Vagina (tissue), 2 donors: ENCODE results near the gene AOC3. TPM values are rescaled to one million over a fixed set of nuclear protein-coding genes. Genes with fewer than 3 reads are reported as not detected.

Experiments used
- DNase-seq, 2 donors: peaks; one replicate each; pipeline ENCODE4 v3.0.0-alpha.2; 2017; ENCODE audit errors: extremely low spot score in 2 of 2
- H3K27ac ChIP-seq: fragments of 200-600 bp; sonication (generic); one replicate; pipeline ENCODE4 v1.5.1; 2019
- H3K27me3 ChIP-seq: fragments of 200-600 bp; sonication (generic); one replicate; pipeline ENCODE4 v1.5.1; 2019
- H3K36me3 ChIP-seq, 2 donors: fragments of 200-600 bp; sonication (generic); one replicate each; pipeline ENCODE4 v1.5.1; 2017 to 2019
- H3K4me1 ChIP-seq: fragments of 200-600 bp; sonication (generic); one replicate; pipeline ENCODE4 v1.5.1; 2019
- H3K4me3 ChIP-seq, 2 donors: fragments of 200-600 bp; sonication (generic); 1 replicate in 1 of 2; 2 replicates in 1 of 2; pipeline ENCODE4 v1.5.1; 2016 to 2019
- H3K9me3 ChIP-seq: fragments of 200-600 bp; sonication (generic); one replicate; pipeline ENCODE4 v1.5.1; 2019
- CTCF ChIP-seq, 3 experiments: fragments of 450-650 bp in 2 of 3; fragments of 200-600 bp in 1 of 3; sonication (generic) in 1 of 3; IDR thresholded peaks; one replicate each; pipeline ENCODE4 v1.5.1; 2017 to 2019; ENCODE audit warnings: antibody characterized with exemption in 3 of 3, mild to moderate bottlenecking in 2 of 3, moderate library complexity in 2 of 3
- POLR2A ChIP-seq, 2 donors: fragments of 450-650 bp; IDR thresholded peaks; one replicate each; pipeline ENCODE4 v1.6.1; 2017; ENCODE audit warnings: antibody characterized with exemption in 2 of 2, mild to moderate bottlenecking in 2 of 2, moderate library complexity in 2 of 2
- POLR2AphosphoS5 ChIP-seq, 2 donors: sonication (generic); formaldehyde crosslinking; IDR thresholded peaks; one replicate each; pipeline ENCODE4 v1.9.0; 2017; ENCODE audit warnings: antibody characterized with exemption in 2 of 2, mild to moderate bottlenecking in 2 of 2, low read depth in 1 of 2; ENCODE audit not compliant: insufficient read depth in 1 of 2
- intact Hi-C: fragments of 100-400 bp; cut with DNase I; formaldehyde crosslinking; loops from one replicate; pipeline ENCODE4 v1.15.1; 2023
- microRNA-seq: library from miRNA; unstranded; fragments of <30 nt; microRNA quantifications from one replicate; pipeline ENCODE4, GENCODE V29; 2017; ENCODE audit warnings: borderline number of aligned reads, borderline replicate concordance
- small RNA-seq: library from RNA; depleted of rRNA; stranded (forward); fragments of <200 nt; gene quantifications from one replicate; pipeline ENCODE3, GENCODE V24; 2016
- total RNA-seq: library from RNA; depleted of rRNA; stranded (reverse); fragments of >200 nt; gene quantifications from one replicate; pipeline ENCODE4 v1.2.3, GENCODE V29; 2016

AOC3 gene
- total RNA-seq, 1 donor from 2014 or later: 31.7 TPM

- Histone ChIP-seq H3K27ac (no peak within 1 kb of the TSS), H3K36me3 (no peaks in the 10 kb centered on the region), H3K4me3 (no peak within 1 kb of the TSS), H3K4me1 (no peaks in the 10 kb centered on the region), H3K9me3 (no peaks in the 10 kb centered on the region), H3K27me3 (no peaks in the 10 kb centered on the region)
- no peak for TF ChIP-seq POLR2AphosphoS5 (IDR thresholded peaks at IDR 0.05; ENCODE audit: insufficient read depth in 1 of 2, low read depth in 1 of 2)
- no peak for TF ChIP-seq POLR2A (IDR thresholded peaks at IDR 0.05)
- no peak for TF ChIP-seq CTCF (IDR thresholded peaks at IDR 0.05)
- intact Hi-C loops: no loop called here
- no peak for DNase-seq
Observed at GRCh38 chr17:42900460-42901331, 49.7 kb downstream of the AOC3 start, which contains the start of gene G6PC1. Gene G6PC1 (plus strand): TSS chr17:42900799. CDS start chr17:42900877, 78 bp downstream.

GRCh38 chr17:42901535-42902229 is 50.7 kb downstream of the AOC3 start:
- Histone ChIP-seq H3K36me3 (no peaks in the 10 kb centered on the region), H3K4me1 (no peaks in the 10 kb centered on the region), H3K9me3 (no peaks in the 10 kb centered on the region), H3K4me3 (no peak overlapping the region), H3K27me3 (no peaks in the 10 kb centered on the region), H3K27ac (no peak overlapping the region)
- no peak for DNase-seq
- TF ChIP-seq POLR2A (IDR thresholded peaks at IDR 0.05): no peak
- no peak for TF ChIP-seq POLR2AphosphoS5 (IDR thresholded peaks at IDR 0.05; ENCODE audit: insufficient read depth in 1 of 2, low read depth in 1 of 2)
- TF ChIP-seq CTCF (IDR thresholded peaks at IDR 0.05): no peak
- intact Hi-C loops: no loop called here

- no peak for DNase-seq
- Histone ChIP-seq H3K9me3 (no peaks in the 10 kb centered on the region), H3K27me3 (no peaks in the 10 kb centered on the region), H3K4me1 (no peaks in the 10 kb centered on the region), H3K27ac (no peak overlapping the region), H3K36me3 (no peaks in the 10 kb centered on the region), H3K4me3 (no peak overlapping the region)
- TF ChIP-seq POLR2A (IDR thresholded peaks at IDR 0.05) (no peak), CTCF (IDR thresholded peaks at IDR 0.05) (no peak), POLR2AphosphoS5 (IDR thresholded peaks at IDR 0.05; ENCODE audit: insufficient read depth in 1 of 2, low read depth in 1 of 2) (no peak)
- intact Hi-C loops: no loop called here
Observed at GRCh38 chr17:42904110-42904469, 53.1 kb downstream of the AOC3 start.

GRCh38 chr17:42906772-42907446 is 55.9 kb downstream of the AOC3 start:
- DNase-seq: no peak
- no peak overlapping the region for H3K27ac ChIP-seq
- TF ChIP-seq POLR2A (IDR thresholded peaks at IDR 0.05): no peak
- H3K9me3 ChIP-seq: no peaks in the 10 kb centered on the region
- no peaks in the 10 kb centered on the region for H3K36me3 ChIP-seq
- no peaks in the 10 kb centered on the region for H3K27me3 ChIP-seq
- intact Hi-C loops: no loop called here
- no peak overlapping the region for H3K4me3 ChIP-seq
- no peaks in the 10 kb centered on the region for H3K4me1 ChIP-seq

Small RNA genes lying within 50 kb of the gene (microRNA-seq; reads per million reads assigned to microRNA genes)
- gene MIR6781: not detected

Small RNA genes lying within 50 kb of the gene (small RNA-seq; reads per million reads assigned to genes)
- gene MIR6781 (not detected), gene RNU6-287P (not detected)

Other genes starting within 250 kb of the AOC3 start
- 75.4 TPM for gene RETREG3, start 241.8 kb upstream of the AOC3 start, total RNA-seq
- 33.9 TPM for gene TUBG1, start 241.5 kb upstream of the AOC3 start, total RNA-seq
- gene TUBG2, start 191.9 kb upstream of the AOC3 start, total RNA-seq: 44.7 TPM
- gene PLEKHH3, start 174.2 kb upstream of the AOC3 start, total RNA-seq: 44.9 TPM
- gene CCR10, start 169.4 kb upstream of the AOC3 start, total RNA-seq: 3.2 TPM
- gene CNTNAP1, start 168.7 kb upstream of the AOC3 start, total RNA-seq: 5.9 TPM
- gene EZH1, start 106.2 kb upstream of the AOC3 start, total RNA-seq: 73.7 TPM
- gene RAMP2, start 90.0 kb upstream of the AOC3 start, total RNA-seq: 27.3 TPM
- gene VPS25, start 77.8 kb upstream of the AOC3 start, total RNA-seq: 28.2 TPM
- gene WNK4, start 70.6 kb upstream of the AOC3 start, total RNA-seq: 1.2 TPM
- 89.4 TPM for gene COA3, start 52.5 kb upstream of the AOC3 start, total RNA-seq
- not detected for gene CNTD1, start 52.3 kb upstream of the AOC3 start, total RNA-seq
- gene BECN1, start 26.9 kb upstream of the AOC3 start, total RNA-seq: 111 TPM
- gene PSME3, start 17.8 kb upstream of the AOC3 start, total RNA-seq: 70.0 TPM
- 2.2 TPM for gene AOC2, start 6.6 kb upstream of the AOC3 start, total RNA-seq
- gene G6PC1, start 49.6 kb downstream of the AOC3 start, total RNA-seq: not detected
- 53.5 TPM for gene AARSD1, start 113.3 kb downstream of the AOC3 start, total RNA-seq
- gene PTGES3L, start 128.9 kb downstream of the AOC3 start, total RNA-seq: 1.5 TPM
- 21.4 TPM for gene RUNDC1, start 129.4 kb downstream of the AOC3 start, total RNA-seq
- 1,982 TPM for gene RPL27, start 147.2 kb downstream of the AOC3 start, total RNA-seq
- 15.2 TPM for gene IFI35, start 155.6 kb downstream of the AOC3 start, total RNA-seq
- gene VAT1, start 171.2 kb downstream of the AOC3 start, total RNA-seq: 179 TPM
- 1.5 TPM for gene RND2, start 174.0 kb downstream of the AOC3 start, total RNA-seq